Testis (tissue), 2 donors: ENCODE data around the gene LYPD6B.

Experiments used
- CTCF ChIP-seq, 3 experiments: fragments of 450-650 bp in 2 of 3; fragments of 200-600 bp in 1 of 3; sonication (generic) in 1 of 3; IDR thresholded peaks; one replicate each; pipeline ENCODE4 v1.5.1; 2016 to 2019; ENCODE audit warnings: antibody characterized with exemption in 3 of 3, mild to moderate bottlenecking in 2 of 3, moderate library complexity in 1 of 3
- POLR2A ChIP-seq: fragments of 450-650 bp; IDR thresholded peaks from one replicate; pipeline ENCODE4 v1.6.1; 2017; ENCODE audit warnings: antibody characterized with exemption, mild to moderate bottlenecking, moderate library complexity

GRCh38 chr2:149062531-149062930 is 24.0 kb downstream of the LYPD6B start:
- TF ChIP-seq CTCF (IDR thresholded peaks at IDR 0.05) (no peak), POLR2A (no peak)
